Measurements from ENCODE around the gene IL7R.

GRCh38 chr5:35862126-35862525, 5.4 kb downstream of the IL7R start:
- TF ChIP-seq CTCF (IDR thresholded peaks at IDR 0.05): no peak
- TF ChIP-seq POLR2A (IDR thresholded peaks at IDR 0.05): no peak
- no peak for TF ChIP-seq EP300 (IDR thresholded peaks at IDR 0.05)
- TF ChIP-seq POLR2AphosphoS5 (IDR thresholded peaks at IDR 0.05): no peak
